Gastroesophageal sphincter (tissue), 4 donors: ENCODE results near the gene GRAMD4. TPM values are rescaled to one million over a fixed set of nuclear protein-coding genes. Genes with fewer than 3 reads are reported as not detected.
A peak's percentile ranks its signal among the peaks of the same experiment; 100 is the strongest.

Experiments used
- ATAC-seq: fragments of 150-250 bp; one replicate; pipeline ENCODE4 v1.9.1; 2016; ENCODE audit warnings: mild to moderate bottlenecking, moderate library complexity
- H3K27ac ChIP-seq, 4 donors: fragments of 200-600 bp; sonication (generic) in 3 of 4; 1 replicate in 3 of 4; 2 replicates in 1 of 4; pipeline ENCODE4 v1.5.1; 2016 to 2019
- H3K27me3 ChIP-seq: fragments of 200-600 bp; sonication (generic); one replicate; pipeline ENCODE4 v1.5.1; 2019
- H3K36me3 ChIP-seq, 2 donors: fragments of 200-600 bp; sonication (generic); one replicate each; pipeline ENCODE4 v1.5.1; 2019; ENCODE audit warnings: control low read depth in 1 of 2
- H3K4me1 ChIP-seq, 3 donors: fragments of 200-600 bp; sonication (generic); 1 replicate in 2 of 3; 2 replicates in 1 of 3; pipeline ENCODE4 v1.5.1; 2016 to 2019; ENCODE audit warnings: control low read depth in 2 of 3
- H3K4me3 ChIP-seq, 2 donors: fragments of 200-600 bp; sonication (generic); one replicate each; pipeline ENCODE4 v1.5.1; 2019; ENCODE audit warnings: mild to moderate bottlenecking in 1 of 2, moderate library complexity in 1 of 2
- H3K9me3 ChIP-seq, 3 donors: fragments of 200-600 bp; sonication (generic); one replicate each; pipeline ENCODE4 v1.5.1; 2017 to 2019; ENCODE audit warnings: control low read depth in 2 of 3
- EP300 ChIP-seq: sonication (generic); formaldehyde crosslinking; IDR thresholded peaks from one replicate; pipeline ENCODE4 v1.6.1; 2017; ENCODE audit warnings: antibody characterized with exemption, mild to moderate bottlenecking
- POLR2A ChIP-seq, 2 donors: fragments of 450-650 bp; IDR thresholded peaks; one replicate each; pipeline ENCODE4 v1.6.1; 2017; ENCODE audit warnings: antibody characterized with exemption in 2 of 2, mild to moderate bottlenecking in 2 of 2, moderate library complexity in 1 of 2
- POLR2AphosphoS5 ChIP-seq: sonication (generic); formaldehyde crosslinking; IDR thresholded peaks from one replicate; pipeline ENCODE4 v1.6.1; 2017; ENCODE audit warnings: antibody characterized with exemption
- WGBS, 2 donors: methylation state at CpG; one replicate each; pipeline ENCODE4 v1.1.5; 2018; ENCODE audit warnings: low coverage in 1 of 2; 5-methylcytosine and 5-hydroxymethylcytosine counted together
- total RNA-seq, 4 donors: library from RNA; depleted of rRNA; stranded (reverse); fragments of >200 nt; gene quantifications; one replicate each; pipeline ENCODE4 v1.1.0, GENCODE V29; 2016
- TF ChIP-seq, protein P1 (sequence below), 4 experiments: fragments of 200-600 bp in 2 of 4; fragments of 450-650 bp in 2 of 4; sonication (generic) in 1 of 4; IDR thresholded peaks; one replicate each; pipeline ENCODE4 v1.5.1; 2017 to 2019; ENCODE audit warnings: antibody characterized with exemption in 4 of 4, mild to moderate bottlenecking in 2 of 4, moderate library complexity in 2 of 4

The GRAMD4 gene
- total RNA-seq, 4 donors from 2014 or later, result 10.8 to 53.3 (median 33.2) TPM

DNA sequence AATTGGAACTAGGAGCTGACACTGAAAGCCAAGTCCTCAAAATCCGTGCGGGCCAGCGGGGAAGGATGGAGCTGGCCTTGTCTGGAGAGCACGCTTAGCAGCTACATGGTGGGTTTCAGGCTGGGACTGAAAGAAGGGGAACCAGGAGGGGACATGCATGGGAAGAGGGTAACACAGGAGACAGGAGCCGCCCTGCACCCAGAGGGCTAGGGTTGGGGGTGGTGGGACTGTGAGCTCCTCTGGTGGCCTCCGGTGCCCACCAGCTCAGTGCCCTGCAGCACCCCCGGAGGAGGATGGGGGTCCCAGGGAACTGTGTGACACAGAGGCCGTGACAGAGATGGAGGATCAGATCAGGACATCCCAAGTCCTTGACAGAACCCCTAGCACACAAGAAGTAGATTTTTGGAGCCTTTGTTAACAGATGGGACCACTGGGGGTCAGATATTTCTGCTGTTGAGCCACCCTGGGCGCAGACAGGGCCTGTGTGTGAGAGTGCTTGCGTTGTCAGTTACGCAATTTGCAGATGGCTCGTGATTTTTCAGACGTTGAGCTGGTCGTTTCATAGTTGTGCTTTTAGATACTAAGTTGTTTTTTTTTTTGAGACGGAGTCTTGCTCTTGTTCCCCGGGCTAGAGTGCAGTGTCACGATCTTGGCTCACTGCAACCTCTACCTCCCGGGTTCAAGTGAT, 21.3 kb upstream of the GRAMD4 start:
- Histone ChIP-seq H3K27me3 (no peaks in the 10 kb centered on the region), H3K27ac (peak overlapping the region in 1 of 4 donors; percentile 54), H3K4me1 (peaks cover 0 to 28% (median 0%) of the 10 kb centered on the region in 3 donors), H3K4me3 (no peak overlapping the region), H3K9me3 (no peaks in the 10 kb centered on the region), H3K36me3 (no peaks in the 10 kb centered on the region)
- WGBS, 2 donors, result 65 to 84% methylated on average over 12 to 17 of the region's 18 CpGs
- ATAC-seq, result peak; percentile 29
- no peak for TF ChIP-seq POLR2A (IDR thresholded peaks at IDR 0.05)
- no peak for TF ChIP-seq POLR2AphosphoS5

DNA sequence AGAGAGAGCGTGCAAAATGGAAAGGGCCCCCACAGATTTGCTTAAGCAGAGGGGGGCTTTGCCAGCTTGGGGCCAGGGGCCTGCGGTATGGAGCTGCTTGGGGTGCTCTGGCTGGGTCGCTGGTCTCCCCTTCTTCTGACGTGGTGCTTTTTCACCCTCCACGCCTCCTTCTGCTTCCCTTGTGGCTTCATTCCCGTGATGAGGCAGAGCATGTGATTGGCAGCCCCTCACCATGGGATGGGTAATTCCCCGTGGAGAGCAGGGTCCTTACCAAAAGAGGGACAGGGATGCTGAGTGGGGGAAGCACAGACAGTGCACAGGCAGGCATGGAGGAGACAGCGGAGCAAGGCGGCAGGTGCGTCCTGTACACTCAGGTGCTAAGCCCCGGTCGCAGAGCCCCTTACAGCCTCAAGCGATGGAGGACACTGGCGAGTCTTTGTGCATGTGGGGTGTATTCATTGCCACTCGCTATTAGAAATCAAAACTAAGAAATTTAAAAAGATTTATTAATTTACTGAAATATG, 19.9 kb upstream of the GRAMD4 start:
- no peak for TF ChIP-seq POLR2A (IDR thresholded peaks at IDR 0.05)
- no peak for TF ChIP-seq EP300
- TF ChIP-seq, protein P1, sequence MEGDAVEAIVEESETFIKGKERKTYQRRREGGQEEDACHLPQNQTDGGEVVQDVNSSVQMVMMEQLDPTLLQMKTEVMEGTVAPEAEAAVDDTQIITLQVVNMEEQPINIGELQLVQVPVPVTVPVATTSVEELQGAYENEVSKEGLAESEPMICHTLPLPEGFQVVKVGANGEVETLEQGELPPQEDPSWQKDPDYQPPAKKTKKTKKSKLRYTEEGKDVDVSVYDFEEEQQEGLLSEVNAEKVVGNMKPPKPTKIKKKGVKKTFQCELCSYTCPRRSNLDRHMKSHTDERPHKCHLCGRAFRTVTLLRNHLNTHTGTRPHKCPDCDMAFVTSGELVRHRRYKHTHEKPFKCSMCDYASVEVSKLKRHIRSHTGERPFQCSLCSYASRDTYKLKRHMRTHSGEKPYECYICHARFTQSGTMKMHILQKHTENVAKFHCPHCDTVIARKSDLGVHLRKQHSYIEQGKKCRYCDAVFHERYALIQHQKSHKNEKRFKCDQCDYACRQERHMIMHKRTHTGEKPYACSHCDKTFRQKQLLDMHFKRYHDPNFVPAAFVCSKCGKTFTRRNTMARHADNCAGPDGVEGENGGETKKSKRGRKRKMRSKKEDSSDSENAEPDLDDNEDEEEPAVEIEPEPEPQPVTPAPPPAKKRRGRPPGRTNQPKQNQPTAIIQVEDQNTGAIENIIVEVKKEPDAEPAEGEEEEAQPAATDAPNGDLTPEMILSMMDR (IDR thresholded peaks at IDR 0.05), result no peak
- TF ChIP-seq POLR2AphosphoS5, result no peak
- H3K4me1 ChIP-seq, result peaks cover 0 to 18% (median 0%) of the 10 kb centered on the region in 3 donors
- ATAC-seq, result no peak
- no peak overlapping the region for H3K4me3 ChIP-seq
- no peaks in the 10 kb centered on the region for H3K27me3 ChIP-seq
- peak overlapping the region in 1 of 4 donors; percentile 54 for H3K27ac ChIP-seq
- H3K36me3 ChIP-seq, result no peaks in the 10 kb centered on the region
- 95 to 100% methylated on average over 7 to 8 of the region's 15 CpGs for WGBS, 2 donors
- H3K9me3 ChIP-seq, result no peaks in the 10 kb centered on the region

DNA sequence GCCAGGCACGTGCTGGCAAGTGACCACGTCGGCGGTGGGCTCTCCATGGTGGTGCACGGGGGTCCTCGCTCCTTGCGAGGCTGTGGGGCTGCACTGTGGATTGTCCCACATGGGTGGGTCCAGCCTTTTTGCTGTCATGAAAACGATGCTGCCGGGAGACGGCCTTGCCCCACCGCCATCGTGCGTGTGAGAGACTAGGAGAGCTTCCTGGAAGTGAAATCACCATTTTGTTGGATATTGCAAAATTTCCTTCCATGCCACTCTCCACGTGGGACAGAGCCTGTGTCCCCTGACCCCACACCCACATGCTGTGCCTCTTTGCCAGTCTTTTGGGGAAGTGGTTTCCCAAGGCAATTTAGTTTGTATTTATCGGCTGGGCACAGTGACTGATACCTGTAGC, 18.2 kb upstream of the GRAMD4 start:
- H3K4me3 ChIP-seq, result no peak overlapping the region
- 84% methylated on average over 3 of the region's 15 CpGs; no CpG with 5 or more reads in 1 of the 2 donors for WGBS, 2 donors
- H3K36me3 ChIP-seq, result no peaks in the 10 kb centered on the region
- no peak for TF ChIP-seq POLR2AphosphoS5
- no peak for TF ChIP-seq POLR2A (IDR thresholded peaks at IDR 0.05)
- TF ChIP-seq, protein P1 (IDR thresholded peaks at IDR 0.05), result no peak
- no peak for TF ChIP-seq EP300
- no peaks in the 10 kb centered on the region for H3K27me3 ChIP-seq
- peak; percentile 28 for ATAC-seq
- no peaks in the 10 kb centered on the region for H3K9me3 ChIP-seq
- H3K4me1 ChIP-seq, result peaks cover 0 to 1% (median 0%) of the 10 kb centered on the region in 3 donors
- H3K27ac ChIP-seq, result peak overlapping the region in 1 of 4 donors; percentile 18

DNA sequence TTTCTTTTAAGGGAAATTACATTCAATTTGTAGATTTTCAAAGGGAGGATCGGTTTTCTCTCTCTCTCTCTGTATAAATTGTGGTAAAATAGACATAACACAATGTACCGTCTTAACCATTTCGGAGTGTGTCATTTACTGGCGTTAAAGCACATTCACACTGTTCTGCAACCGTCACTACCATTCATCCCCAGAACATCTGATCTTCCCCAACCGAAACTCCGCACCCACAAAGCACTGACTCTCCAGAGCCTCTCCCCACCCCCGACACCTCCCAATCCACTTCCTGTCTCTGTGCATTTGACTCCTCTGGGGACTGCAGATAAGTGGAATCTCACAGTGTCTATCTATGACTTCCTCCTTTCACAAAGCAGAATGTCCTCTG, 15.9 kb upstream of the GRAMD4 start:
- TF ChIP-seq POLR2A (IDR thresholded peaks at IDR 0.05) (no peak), POLR2AphosphoS5 (no peak), EP300 (no peak)
- TF ChIP-seq, protein P1 (IDR thresholded peaks at IDR 0.05), result no peak

DNA sequence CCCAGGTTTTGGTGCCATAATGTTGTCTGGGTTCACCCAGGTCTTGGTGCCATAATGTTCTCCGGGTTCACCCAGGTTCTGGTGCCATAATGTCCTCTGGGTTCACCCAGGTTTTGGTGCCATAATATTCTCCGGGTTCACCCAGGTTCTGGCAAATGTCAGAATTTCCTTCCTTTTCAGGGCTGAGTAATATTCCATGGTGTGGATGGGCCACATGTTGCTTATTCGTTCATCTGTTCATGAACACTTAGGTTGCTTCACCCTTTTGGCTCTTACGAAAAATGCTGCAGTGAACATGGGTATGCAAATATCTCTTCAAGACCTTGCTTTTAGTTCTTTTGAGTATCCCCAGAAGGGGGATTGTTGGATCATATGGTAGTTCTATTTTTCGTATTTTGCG, 15.1 kb upstream of the GRAMD4 start:
- H3K27me3 ChIP-seq, result no peaks in the 10 kb centered on the region
- peaks cover 0 to 6% of the 10 kb centered on the region in 2 donors for H3K36me3 ChIP-seq
- TF ChIP-seq, protein P1 (IDR thresholded peaks at IDR 0.05), result no peak
- TF ChIP-seq POLR2AphosphoS5 (no peak), EP300 (no peak), POLR2A (IDR thresholded peaks at IDR 0.05) (no peak)
- no peaks in the 10 kb centered on the region for H3K4me1 ChIP-seq
- H3K9me3 ChIP-seq, result no peaks in the 10 kb centered on the region
- H3K27ac ChIP-seq, result no peak overlapping the region
- 92 to 100% methylated on average over 4 to 6 of the region's 6 CpGs for WGBS, 2 donors
- H3K4me3 ChIP-seq, result no peak overlapping the region
- no peak for ATAC-seq

More for the DNA sequence above, 15.9 kb upstream of the GRAMD4 start:
- Histone ChIP-seq H3K4me3 (no peak overlapping the region), H3K36me3 (peaks cover 0 to 6% of the 10 kb centered on the region in 2 donors), H3K4me1 (no peaks in the 10 kb centered on the region), H3K27ac (peak overlapping the region in 1 of 4 donors; percentile 64), H3K27me3 (no peaks in the 10 kb centered on the region), H3K9me3 (no peaks in the 10 kb centered on the region)
- peak; percentile 65 for ATAC-seq
- WGBS, 2 donors, result 49 to 53% methylated on average over 7 to 8 of the region's 8 CpGs
